ENCODE results near the gene C20orf141.
"Not testable (repeated sequence)": the region's sequence is repeated elsewhere in the genome, so short reads cannot be mapped to it uniquely, and the experiment has no call there.

Gene C20orf141

GRCh38 chr20:2814587-2815051 lies at the start of gene C20orf141:
Gene C20orf141, plus strand, starts transcription at chr20:2814987. Its CDS starts 198 bp downstream, at chr20:2815185.
- no peak for DNase-seq
- Mint-ChIP-seq H3K9me3 (peaks cover 13% of the 10 kb centered on the region), H3K27me3 (peaks cover 24% of the 10 kb centered on the region), H3K4me1 (ENCODE audit: low read depth) (no peaks in the 10 kb centered on the region), H3K4me3 (no peak within 1 kb of the TSS), H3K36me3 (ENCODE audit: low read depth) (no peaks in the 10 kb centered on the region), H3K27ac (no peak within 1 kb of the TSS)

- peaks cover 7% of the 10 kb centered on the region for H3K4me1 Mint-ChIP-seq (ENCODE audit: low read depth)
- H3K27me3 Mint-ChIP-seq: peaks cover 22% of the 10 kb centered on the region
Measured at GRCh38 chr20:2767768-2768631, 46.8 kb upstream of the C20orf141 start.

GRCh38 chr20:2768632-2769015 lies 46.2 kb upstream of the C20orf141 start:
- Mint-ChIP-seq H3K27me3 (peaks cover 17% of the 10 kb centered on the region), H3K27ac (no peak overlapping the region)
- no peak for DNase-seq

More at GRCh38 chr20:2767768-2768631, 46.8 kb upstream of the C20orf141 start:
- Mint-ChIP-seq H3K4me3 (no peak overlapping the region), H3K27ac (no peak overlapping the region), H3K9me3 (no peaks in the 10 kb centered on the region), H3K36me3 (ENCODE audit: low read depth) (no peaks in the 10 kb centered on the region)
- DNase-seq: no peak

GRCh38 chr20:2770091-2770490 lies 44.7 kb upstream of the C20orf141 start:
- peaks cover 18% of the 10 kb centered on the region for H3K27me3 Mint-ChIP-seq
- not testable (repeated sequence) for H3K4me3 Mint-ChIP-seq; H3K4me1 Mint-ChIP-seq (ENCODE audit: low read depth); H3K27ac Mint-ChIP-seq; DNase-seq; H3K36me3 Mint-ChIP-seq (ENCODE audit: low read depth); H3K9me3 Mint-ChIP-seq

More at GRCh38 chr20:2768632-2769015, 46.2 kb upstream of the C20orf141 start:
- H3K36me3 Mint-ChIP-seq (ENCODE audit: low read depth): no peaks in the 10 kb centered on the region
- H3K4me3 Mint-ChIP-seq: no peak overlapping the region
- H3K9me3 Mint-ChIP-seq: no peaks in the 10 kb centered on the region
- H3K4me1 Mint-ChIP-seq (ENCODE audit: low read depth): peaks cover 7% of the 10 kb centered on the region

- peaks cover 21% of the 10 kb centered on the region for H3K27me3 Mint-ChIP-seq
- no peak for DNase-seq
- H3K4me3 Mint-ChIP-seq: no peak overlapping the region
- H3K4me1 Mint-ChIP-seq (ENCODE audit: low read depth): peaks cover 7% of the 10 kb centered on the region
- no peaks in the 10 kb centered on the region for H3K36me3 Mint-ChIP-seq (ENCODE audit: low read depth)
- no peaks in the 10 kb centered on the region for H3K9me3 Mint-ChIP-seq
- no peak overlapping the region for H3K27ac Mint-ChIP-seq
Measured at GRCh38 chr20:2771631-2772080, 43.1 kb upstream of the C20orf141 start.

- Mint-ChIP-seq H3K27ac (no peak overlapping the region), H3K36me3 (ENCODE audit: low read depth) (no peaks in the 10 kb centered on the region), H3K4me3 (no peak overlapping the region), H3K27me3 (peaks cover 15% of the 10 kb centered on the region), H3K9me3 (no peaks in the 10 kb centered on the region), H3K4me1 (ENCODE audit: low read depth) (peaks cover 7% of the 10 kb centered on the region)
- no peak for DNase-seq
Measured at GRCh38 chr20:2773812-2774211, 41.0 kb upstream of the C20orf141 start.

- Mint-ChIP-seq H3K4me1 (ENCODE audit: low read depth) (peaks cover 7% of the 10 kb centered on the region), H3K27me3 (peaks cover 9% of the 10 kb centered on the region), H3K27ac (no peak overlapping the region), H3K36me3 (ENCODE audit: low read depth) (no peaks in the 10 kb centered on the region), H3K4me3 (no peak overlapping the region), H3K9me3 (no peaks in the 10 kb centered on the region)
- no peak for DNase-seq
Measured at GRCh38 chr20:2775139-2775538, 39.6 kb upstream of the C20orf141 start.

GRCh38 chr20:2778602-2779321 lies 36.0 kb upstream of the C20orf141 start:
- no peaks in the 10 kb centered on the region for H3K9me3 Mint-ChIP-seq
- peaks cover 22% of the 10 kb centered on the region for H3K27me3 Mint-ChIP-seq
- no peak overlapping the region for H3K27ac Mint-ChIP-seq
- H3K4me3 Mint-ChIP-seq: no peak overlapping the region
- no peak for DNase-seq
- H3K36me3 Mint-ChIP-seq (ENCODE audit: low read depth): no peaks in the 10 kb centered on the region
- H3K4me1 Mint-ChIP-seq (ENCODE audit: low read depth): peaks cover 5% of the 10 kb centered on the region

- no peak for DNase-seq
- Mint-ChIP-seq H3K4me1 (ENCODE audit: low read depth) (peaks cover 10% of the 10 kb centered on the region), H3K4me3 (no peak overlapping the region), H3K27ac (no peak overlapping the region), H3K27me3 (peaks cover 16% of the 10 kb centered on the region), H3K9me3 (no peaks in the 10 kb centered on the region), H3K36me3 (ENCODE audit: low read depth) (no peaks in the 10 kb centered on the region)
Measured at GRCh38 chr20:2780948-2781347, 33.8 kb upstream of the C20orf141 start.

- DNase-seq: no peak
- Mint-ChIP-seq H3K36me3 (ENCODE audit: low read depth) (no peaks in the 10 kb centered on the region), H3K9me3 (no peaks in the 10 kb centered on the region), H3K27me3 (peaks cover 12% of the 10 kb centered on the region), H3K27ac (no peak overlapping the region), H3K4me3 (no peak overlapping the region), H3K4me1 (ENCODE audit: low read depth) (peaks cover 10% of the 10 kb centered on the region)
Measured at GRCh38 chr20:2783908-2784566, 30.8 kb upstream of the C20orf141 start.

- no peak for DNase-seq
- Mint-ChIP-seq H3K4me3 (no peak overlapping the region), H3K4me1 (ENCODE audit: low read depth) (peaks cover 2% of the 10 kb centered on the region), H3K27me3 (peaks cover 52% of the 10 kb centered on the region), H3K9me3 (no peaks in the 10 kb centered on the region), H3K36me3 (ENCODE audit: low read depth) (no peaks in the 10 kb centered on the region), H3K27ac (no peak overlapping the region)
Measured at GRCh38 chr20:2793471-2793870, 21.3 kb upstream of the C20orf141 start.

GRCh38 chr20:2794202-2794748 lies 20.5 kb upstream of the C20orf141 start:
- H3K27me3 Mint-ChIP-seq: peaks cover 58% of the 10 kb centered on the region
- no peaks in the 10 kb centered on the region for H3K36me3 Mint-ChIP-seq (ENCODE audit: low read depth)

GRCh38 chr20:2794866-2795447 lies 19.8 kb upstream of the C20orf141 start:
- Mint-ChIP-seq H3K27me3 (peaks cover 61% of the 10 kb centered on the region), H3K27ac (no peak overlapping the region), H3K4me3 (no peak overlapping the region), H3K36me3 (ENCODE audit: low read depth) (peaks cover 1% of the 10 kb centered on the region), H3K9me3 (no peaks in the 10 kb centered on the region), H3K4me1 (ENCODE audit: low read depth) (peaks cover 13% of the 10 kb centered on the region)
- DNase-seq: no peak

More at GRCh38 chr20:2794202-2794748, 20.5 kb upstream of the C20orf141 start:
- DNase-seq: no peak
- Mint-ChIP-seq H3K27ac (no peak overlapping the region), H3K4me3 (no peak overlapping the region), H3K4me1 (ENCODE audit: low read depth) (peaks cover 6% of the 10 kb centered on the region), H3K9me3 (no peaks in the 10 kb centered on the region)

- H3K4me3 Mint-ChIP-seq: no peak overlapping the region
- peaks cover 3% of the 10 kb centered on the region for H3K36me3 Mint-ChIP-seq (ENCODE audit: low read depth)
- no peaks in the 10 kb centered on the region for H3K9me3 Mint-ChIP-seq
- no peak overlapping the region for H3K27ac Mint-ChIP-seq
- DNase-seq: no peak
- peaks cover 15% of the 10 kb centered on the region for H3K4me1 Mint-ChIP-seq (ENCODE audit: low read depth)
- peaks cover 61% of the 10 kb centered on the region for H3K27me3 Mint-ChIP-seq
Measured at GRCh38 chr20:2795451-2795850, 19.3 kb upstream of the C20orf141 start.
